Glomerular endothelial cell (primary cell): ENCODE measurements around the gene GPR4. TPM values are rescaled to one million over a fixed set of nuclear protein-coding genes. Genes with fewer than 3 reads are reported as not detected.
A peak's percentile ranks its signal among the peaks of the same experiment; 100 is the strongest.
"Not testable (repeated sequence)": the region's sequence is repeated elsewhere in the genome, so short reads cannot be mapped to it uniquely, and the experiment has no call there.

Experiments
- DNase-seq: peaks from one replicate; pipeline ENCODE4 v3.0.0-alpha.2; 2011; ENCODE audit warnings: low read depth, low spot score; ENCODE audit errors: extremely low read depth
- total RNA-seq: library from RNA; depleted of rRNA; stranded (reverse); fragments of >200 nt; gene quantifications from 2 replicates; pipeline ENCODE4 v1.2.3, GENCODE V29; 2015

GPR4 gene
- total RNA-seq, 1 donor from 2014 or later: 14.8 TPM

- DNase-seq: no peak
These were observed 22.0 kb upstream of the GPR4 start for GRCh38 chr19:45623984-45624383.

GRCh38 chr19:45621976-45622503, 20.0 kb upstream of the GPR4 start:
- no peak for DNase-seq

- no peak for DNase-seq
These were observed 19.4 kb upstream of the GPR4 start for GRCh38 chr19:45621389-45621788.

- DNase-seq: no peak
These were observed 14.6 kb upstream of the GPR4 start for GRCh38 chr19:45616704-45617017.

GRCh38 chr19:45615795-45616703, 14.0 kb upstream of the GPR4 start:
- DNase-seq: peak; percentile 91

GRCh38 chr19:45615056-45615455, 13.0 kb upstream of the GPR4 start:
- not testable (repeated sequence) for DNase-seq

GRCh38 chr19:45613926-45614725, 12.1 kb upstream of the GPR4 start:
- DNase-seq: no peak

- no peak for DNase-seq
These were observed 6.9 kb upstream of the GPR4 start for GRCh38 chr19:45608948-45609347.

- no peak for DNase-seq
These were observed 5.3 kb upstream of the GPR4 start for GRCh38 chr19:45607071-45608029.

- DNase-seq: no peak
These were observed 897 bp downstream of the GPR4 start for GRCh38 chr19:45601115-45601514.

- DNase-seq: no peak
These were observed 1.6 kb downstream of the GPR4 start for GRCh38 chr19:45600340-45600885.

GRCh38 chr19:45599286-45599685, 2.7 kb downstream of the GPR4 start:
- DNase-seq: no peak

GRCh38 chr19:45598267-45599001, 3.6 kb downstream of the GPR4 start:
- DNase-seq: no peak

GRCh38 chr19:45597425-45598111, 4.4 kb downstream of the GPR4 start:
- DNase-seq: no peak

- no peak for DNase-seq
These were observed 6.2 kb downstream of the GPR4 start for GRCh38 chr19:45595814-45596213.

GRCh38 chr19:45593520-45593919, 8.5 kb downstream of the GPR4 start:
- DNase-seq: no peak

GRCh38 chr19:45592366-45592765, 9.6 kb downstream of the GPR4 start:
- DNase-seq: no peak

GRCh38 chr19:45591638-45592005, 10.4 kb downstream of the GPR4 start:
- no peak for DNase-seq

GRCh38 chr19:45591004-45591637, 10.9 kb downstream of the GPR4 start:
- DNase-seq: no peak
